GM20000 (cell line): ENCODE measurements around the gene PRR19.
A peak's percentile ranks its signal among the peaks of the same experiment; 100 is the strongest.

Experiments used
- DNase-seq: peaks from one replicate; pipeline ENCODE4 v3.0.0; 2012; ENCODE audit warnings: low spot score
- CTCF ChIP-seq: IDR thresholded peaks from 2 replicates; pipeline ENCODE4 v1.5.1; 2012; ENCODE audit warnings: mild to moderate bottlenecking, control low read depth; ENCODE audit errors: extremely low read depth, missing control alignments

Gene PRR19

GRCh38 chr19:42301646-42302203 is at the start of gene PRR19:
Gene PRR19 (plus strand): TSS chr19:42302132. CDS start chr19:42309585, 7,453 bp downstream.
- DNase-seq = no peak
- no peak for TF ChIP-seq CTCF

- no peak for DNase-seq
Observed at GRCh38 chr19:42252365-42253244, 49.3 kb upstream of the PRR19 start.

GRCh38 chr19:42253245-42254088 is 48.5 kb upstream of the PRR19 start:
- DNase-seq = peak; percentile 82
- TF ChIP-seq CTCF = no peak

More at GRCh38 chr19:42252365-42253244, 49.3 kb upstream of the PRR19 start:
- no peak for TF ChIP-seq CTCF

- peak; percentile 79 for DNase-seq
- no peak for TF ChIP-seq CTCF
Observed at GRCh38 chr19:42254089-42254849, 47.7 kb upstream of the PRR19 start.

GRCh38 chr19:42254850-42255765 is 46.8 kb upstream of the PRR19 start, which contains the start of gene ERF:
Gene ERF (minus strand): TSS chr19:42255128. CDS start chr19:42254999, 129 bp downstream.
- peak; percentile 99 for DNase-seq
- TF ChIP-seq CTCF = no peak
